NCI-H1105 (cell line): Measurements from ENCODE around the gene MAGEA8.
"Not testable (repeated sequence)": the region's sequence is repeated elsewhere in the genome, so short reads cannot be mapped to it uniquely, and the experiment has no call there.

Experiments
- DNase-seq: peaks from one replicate; lab custom pipeline; 2025; lab: John Stamatoyannopoulos, UW

Gene MAGEA8, protein sequence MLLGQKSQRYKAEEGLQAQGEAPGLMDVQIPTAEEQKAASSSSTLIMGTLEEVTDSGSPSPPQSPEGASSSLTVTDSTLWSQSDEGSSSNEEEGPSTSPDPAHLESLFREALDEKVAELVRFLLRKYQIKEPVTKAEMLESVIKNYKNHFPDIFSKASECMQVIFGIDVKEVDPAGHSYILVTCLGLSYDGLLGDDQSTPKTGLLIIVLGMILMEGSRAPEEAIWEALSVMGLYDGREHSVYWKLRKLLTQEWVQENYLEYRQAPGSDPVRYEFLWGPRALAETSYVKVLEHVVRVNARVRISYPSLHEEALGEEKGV

DNA sequence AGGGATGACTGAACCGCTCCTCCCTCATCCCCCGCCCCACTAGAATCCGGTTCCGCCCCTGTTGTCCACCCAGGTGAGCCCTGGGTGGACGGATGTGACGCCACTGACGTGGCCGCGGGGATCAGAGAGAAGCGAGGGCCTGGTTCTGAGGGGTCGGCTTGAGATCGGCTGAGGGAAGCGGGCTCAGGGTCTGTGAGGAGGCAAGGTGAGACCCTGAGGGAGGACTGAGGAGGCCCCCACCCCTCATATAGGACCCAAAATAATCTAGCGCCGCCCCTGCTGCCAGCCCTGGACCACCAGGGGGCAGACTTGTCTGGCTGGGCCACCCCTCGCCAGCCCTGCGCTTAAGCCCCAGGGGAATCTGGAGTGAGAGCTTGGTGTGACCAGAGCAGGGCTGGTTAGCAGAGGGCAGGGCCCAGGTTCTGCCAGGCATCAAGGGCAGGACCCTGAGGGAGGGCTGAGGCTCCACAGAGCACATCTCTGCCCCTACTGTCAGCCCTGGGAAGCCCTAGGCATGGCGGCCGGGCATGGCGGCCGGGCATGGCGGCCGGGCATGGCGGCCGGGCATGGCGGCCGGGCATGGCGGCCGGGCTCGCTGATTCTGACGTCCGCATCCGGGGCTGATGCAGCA lies at the start of gene MAGEA8:
Gene MAGEA8, plus strand, starts transcription at position 103 of the 631 bp plus-strand sequence. CDS start 3,090 bp downstream, outside the sequence.
- DNase-seq: no peak

DNA sequence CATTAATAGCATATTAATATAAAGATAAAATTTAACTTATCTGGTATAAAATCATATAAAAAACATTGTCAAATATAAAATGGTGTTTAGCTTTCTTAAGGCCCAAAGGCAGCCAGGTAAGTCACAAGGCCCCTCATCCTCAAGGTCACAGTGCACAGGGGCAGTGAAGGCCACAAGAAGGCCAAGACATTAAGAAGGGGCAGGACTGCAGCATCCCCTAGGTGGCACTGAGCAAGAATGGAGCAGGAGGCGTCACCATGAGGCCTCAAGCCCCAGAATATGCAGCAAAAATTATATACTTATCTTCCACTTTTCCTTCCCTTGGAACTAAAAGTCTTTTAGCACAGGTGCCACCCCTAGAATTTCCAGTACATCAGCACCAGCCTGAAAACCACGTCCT lies 49.5 kb upstream of the MAGEA8 start:
- no peak for DNase-seq

DNA sequence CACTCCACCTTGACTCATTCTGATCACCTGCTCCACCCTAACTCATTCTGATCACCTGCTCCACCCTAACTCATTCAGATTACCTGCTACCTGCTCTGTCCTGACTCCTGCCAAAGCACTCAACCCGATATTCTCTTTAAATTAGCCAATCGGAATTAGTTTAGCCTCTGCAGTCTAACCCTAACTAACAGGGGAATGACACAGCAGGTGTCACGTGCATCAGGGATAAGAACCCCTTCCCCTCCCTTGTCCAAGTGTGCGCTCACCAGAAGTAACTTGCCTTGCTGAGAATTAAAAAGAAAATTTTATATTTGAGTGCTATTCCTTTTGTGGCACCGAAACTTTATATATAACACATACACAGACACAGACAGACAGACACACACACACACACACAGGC lies 44.3 kb upstream of the MAGEA8 start:
- DNase-seq: not testable (repeated sequence)

DNA sequence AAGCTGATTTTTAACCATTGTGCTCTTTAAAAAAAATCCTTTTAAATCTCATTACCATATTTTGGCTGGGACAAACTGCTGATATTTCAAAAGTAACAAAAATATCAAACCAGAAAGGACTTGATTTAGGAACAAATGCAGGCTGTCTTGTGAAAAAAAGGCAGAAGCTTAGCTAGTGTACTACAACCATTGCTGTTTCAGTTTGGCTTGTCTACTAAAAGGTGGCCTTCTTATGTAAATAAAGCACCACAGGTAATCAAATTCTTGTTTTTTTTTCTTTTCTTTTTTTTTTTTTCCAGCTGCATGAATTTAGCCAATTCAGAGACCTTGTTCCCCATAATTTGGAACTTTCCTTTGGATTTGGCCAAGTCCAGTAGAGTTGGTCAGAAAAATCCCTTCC lies 43.8 kb upstream of the MAGEA8 start:
- DNase-seq: no peak

DNA sequence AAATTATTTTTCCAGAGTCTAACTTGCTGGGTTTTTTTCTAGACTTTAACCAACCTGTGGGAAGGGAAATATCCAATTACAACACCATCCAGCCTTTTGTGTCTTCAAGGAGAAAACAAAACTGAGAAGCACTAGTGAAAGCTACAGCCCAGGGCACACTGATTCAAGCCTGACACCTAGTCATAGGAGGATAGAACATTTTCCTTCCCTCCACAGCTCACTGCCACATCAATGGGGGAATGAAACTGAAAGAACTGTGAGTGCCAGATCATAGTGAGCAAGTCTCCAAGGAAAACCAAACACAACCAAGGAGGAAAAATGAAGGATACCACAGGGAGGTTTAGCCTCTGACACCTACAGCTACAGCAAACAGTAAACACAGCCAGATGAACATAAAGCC lies 43.3 kb upstream of the MAGEA8 start:
- no peak for DNase-seq

DNA sequence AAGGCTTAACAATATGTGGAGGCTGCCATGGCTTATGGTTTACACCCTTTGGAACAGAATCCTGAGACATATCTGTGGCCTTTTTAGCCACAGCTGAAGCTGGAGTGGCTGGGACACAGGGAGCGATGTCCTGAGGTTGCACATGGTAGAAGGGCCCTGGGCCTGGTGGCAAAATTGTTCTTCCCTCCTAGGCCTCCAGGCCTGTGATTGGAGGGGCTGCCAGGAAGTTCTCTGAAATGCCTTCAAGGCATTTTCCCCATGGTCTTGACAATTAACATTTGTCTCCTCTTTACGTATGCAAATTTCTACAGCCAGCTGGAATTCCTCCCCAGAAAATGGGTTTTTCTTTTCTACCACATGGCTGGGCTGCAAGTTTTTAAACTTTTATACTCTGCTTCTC lies 39.1 kb upstream of the MAGEA8 start:
- DNase-seq: no peak

DNA sequence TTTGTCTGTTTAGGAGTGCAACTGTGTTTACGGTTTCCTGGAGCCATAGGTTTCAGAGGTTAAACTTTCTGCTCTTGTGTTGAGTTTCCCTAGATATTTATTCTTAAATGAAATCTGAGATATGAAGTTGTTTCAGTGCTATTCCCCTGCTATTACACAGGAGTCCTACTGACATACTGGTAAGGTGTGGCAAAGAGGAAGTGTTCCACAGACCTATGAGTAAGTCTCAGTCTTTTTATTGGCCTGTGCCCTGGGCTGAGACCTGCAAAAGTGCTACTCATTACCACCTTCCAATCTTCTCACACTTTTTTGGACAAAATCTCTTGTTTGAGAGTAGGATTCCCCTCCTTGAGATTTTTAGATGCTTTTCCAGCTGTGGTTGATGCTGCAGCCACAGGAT lies 35.6 kb upstream of the MAGEA8 start:
- DNase-seq: no peak

DNA sequence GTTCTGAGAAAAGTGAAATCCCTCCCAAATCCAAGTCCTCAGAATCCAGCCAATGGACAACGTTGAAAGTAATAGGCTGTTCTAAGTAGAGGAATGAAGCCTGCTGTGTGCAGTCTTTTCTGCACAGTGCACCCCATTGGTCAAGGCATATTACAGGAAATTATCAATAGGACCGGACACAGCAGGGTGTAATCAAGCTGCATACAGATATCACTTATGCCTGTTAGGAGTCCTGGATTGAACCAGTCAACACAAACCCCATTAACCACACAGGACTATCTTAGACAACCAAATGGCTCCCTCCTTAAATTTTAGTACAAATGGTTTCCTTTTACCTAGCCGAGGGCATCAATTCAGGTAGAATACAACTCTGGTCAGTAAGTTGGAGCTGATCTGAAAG lies 34.2 kb upstream of the MAGEA8 start:
- no peak for DNase-seq

DNA sequence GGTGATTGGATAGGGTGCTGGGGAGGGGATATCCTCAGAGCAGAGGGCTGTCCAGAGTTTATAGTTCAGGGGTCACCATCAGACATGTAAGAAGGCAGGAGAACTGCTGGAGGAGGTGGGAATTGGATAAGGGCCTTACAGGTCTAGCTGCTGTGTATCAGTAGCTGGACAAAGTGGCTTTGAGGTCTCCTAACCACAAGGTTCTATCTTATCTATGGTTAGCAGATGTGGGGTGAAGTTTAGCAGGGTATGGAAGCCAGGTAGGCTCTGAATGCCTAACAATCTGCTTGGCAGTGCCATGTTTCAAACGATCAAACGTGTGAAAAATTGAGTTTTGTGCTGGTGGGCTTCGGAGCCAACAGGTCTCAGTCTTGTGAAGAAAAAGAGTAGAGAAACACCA lies 32.1 kb upstream of the MAGEA8 start:
- DNase-seq: no peak

DNA sequence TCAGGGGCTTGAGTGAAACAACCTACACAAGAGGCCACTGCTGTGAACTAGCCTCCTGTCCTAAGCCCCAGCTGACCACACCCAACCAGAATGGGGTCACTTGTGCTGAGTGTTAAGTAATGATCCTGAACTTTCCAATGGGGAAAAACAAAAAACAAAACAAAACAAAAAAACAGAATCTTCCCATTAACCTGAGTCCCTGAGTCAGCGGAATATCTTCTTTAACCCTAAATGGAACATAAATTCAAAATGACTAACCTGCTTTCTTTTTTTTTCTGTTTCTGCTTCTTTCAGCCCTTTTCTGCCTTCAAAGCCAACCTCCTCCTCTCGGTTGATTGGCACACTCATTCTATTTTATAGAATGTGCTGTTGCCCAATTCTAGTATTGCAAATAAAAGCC lies 31.2 kb upstream of the MAGEA8 start:
- no peak for DNase-seq

DNA sequence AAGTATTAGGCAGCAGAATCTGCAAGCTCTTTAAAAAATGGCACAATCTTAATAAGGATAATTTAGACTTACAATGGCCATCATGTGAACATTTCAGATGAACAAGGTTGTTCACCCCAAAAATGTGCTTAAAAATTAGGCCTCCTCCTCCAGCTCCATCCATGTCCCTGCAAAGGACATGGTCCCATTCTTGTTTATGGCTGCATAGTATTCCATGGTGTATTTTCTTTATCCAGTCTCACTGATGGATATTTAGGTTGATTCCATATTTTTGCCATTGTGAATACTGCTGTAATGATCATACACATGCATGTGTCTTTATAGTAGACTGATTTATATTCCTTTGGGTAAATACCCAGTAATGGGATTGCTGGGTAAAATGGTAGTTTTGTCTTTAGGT lies 29.1 kb upstream of the MAGEA8 start:
- no peak for DNase-seq

DNA sequence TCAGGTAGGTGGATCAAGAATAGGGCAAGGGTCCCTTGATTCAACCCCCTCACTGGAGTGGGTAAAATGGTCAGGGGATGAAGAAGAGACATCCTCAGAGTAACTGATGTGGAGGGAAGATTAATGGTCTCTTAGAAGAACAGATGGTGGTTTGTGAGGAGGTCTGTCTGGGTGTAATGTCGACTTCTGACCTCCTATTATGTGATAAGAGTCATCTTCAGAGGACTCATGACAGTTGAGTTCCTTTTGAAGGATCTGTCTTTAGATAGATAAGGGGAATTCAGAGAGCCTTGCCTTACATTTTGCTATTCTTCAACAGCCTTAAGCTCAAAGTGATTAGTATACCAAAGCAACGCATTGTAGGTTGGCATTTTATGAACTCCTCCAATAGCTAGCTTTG lies 27.1 kb upstream of the MAGEA8 start:
- no peak for DNase-seq

DNA sequence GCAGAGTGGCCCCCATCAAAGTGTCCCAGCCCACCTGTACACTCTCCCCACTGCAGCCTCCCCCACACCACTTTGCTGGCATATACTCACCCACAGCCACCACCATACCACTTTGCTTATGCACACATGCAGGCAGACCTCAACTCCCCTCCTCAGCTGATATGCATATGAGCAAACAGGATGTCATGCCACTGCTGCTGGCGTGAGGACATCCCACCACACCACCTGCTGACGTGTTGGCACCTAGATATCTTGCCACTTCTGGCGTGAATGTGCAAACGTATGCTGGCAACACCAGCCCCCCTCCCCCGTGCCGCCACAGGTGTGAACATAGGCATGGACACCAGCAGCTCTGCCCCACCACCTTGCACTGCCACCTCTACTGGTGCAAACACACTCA lies 22.4 kb upstream of the MAGEA8 start:
- no peak for DNase-seq

DNA sequence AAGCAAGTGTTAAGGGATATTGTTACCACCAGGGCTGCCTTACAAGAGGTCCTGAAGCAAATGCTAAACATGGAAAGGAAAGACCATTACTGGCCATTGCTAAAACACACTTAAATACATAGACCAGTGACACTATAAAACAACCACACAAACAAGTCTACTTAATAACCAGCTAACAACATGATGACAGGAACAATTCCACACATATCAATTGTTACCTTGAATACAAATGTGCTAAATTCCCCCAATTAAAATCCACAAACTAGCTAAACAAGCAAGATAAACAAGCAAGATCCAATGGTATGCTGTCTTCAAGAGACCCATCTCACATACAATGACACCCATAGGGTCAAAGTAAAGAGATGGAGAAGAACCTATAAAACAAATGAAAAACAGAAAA lies 20.5 kb upstream of the MAGEA8 start:
- no peak for DNase-seq

DNA sequence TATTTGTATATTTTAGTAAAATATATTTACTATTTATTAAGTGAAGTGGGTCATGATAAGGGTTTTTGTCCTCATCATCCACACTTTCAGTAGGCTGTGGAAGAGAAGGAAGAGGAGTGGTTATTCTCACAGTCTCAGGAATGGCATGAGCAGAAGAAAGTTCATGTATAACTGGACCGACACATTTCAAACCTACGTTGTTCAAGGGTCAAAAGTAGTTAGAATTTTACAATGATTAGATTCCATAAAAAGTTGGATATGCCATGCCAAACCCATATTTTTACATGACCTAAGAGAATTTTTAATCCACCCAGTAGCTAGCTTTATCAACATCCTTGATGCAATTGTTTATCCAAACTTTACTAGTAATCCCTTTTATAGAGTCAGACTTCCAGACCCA lies 15.6 kb upstream of the MAGEA8 start:
- DNase-seq: no peak

DNA sequence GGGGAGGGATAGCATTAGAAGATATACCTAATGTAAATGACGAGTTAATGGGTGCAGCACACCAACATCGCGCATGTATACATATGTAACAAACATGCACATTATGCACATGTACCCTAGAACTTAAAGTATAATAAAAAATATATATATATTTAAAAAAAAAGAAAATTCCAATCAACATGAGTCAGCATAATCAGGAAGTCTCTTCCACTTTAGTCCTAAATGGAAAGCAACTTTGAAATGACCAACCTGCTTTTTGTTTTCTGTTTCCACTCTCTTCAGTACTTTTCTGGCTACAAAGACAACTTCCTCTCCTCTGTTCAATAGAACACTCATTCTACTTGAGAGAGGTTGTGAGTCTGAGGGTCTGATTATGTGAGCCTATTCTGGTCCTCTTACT lies 13.5 kb upstream of the MAGEA8 start:
- no peak for DNase-seq

DNA sequence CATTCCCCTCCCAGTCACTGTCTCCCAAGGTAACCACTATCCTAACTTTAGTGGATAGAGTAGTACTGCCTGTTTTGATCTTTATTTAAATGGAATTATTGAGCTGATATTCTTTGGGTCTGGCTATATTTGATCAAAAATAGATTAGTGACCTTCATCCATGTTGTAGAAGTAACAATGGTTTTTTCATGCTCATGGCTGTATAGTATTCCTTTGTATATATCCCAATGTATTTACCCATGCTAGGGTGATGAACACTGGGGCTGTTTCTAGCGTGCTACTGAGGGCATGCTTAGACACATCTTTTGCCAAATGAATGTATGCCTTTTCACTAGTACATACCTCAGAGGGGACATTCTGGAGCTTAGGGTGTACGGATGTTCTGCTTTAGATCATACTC lies 10.1 kb upstream of the MAGEA8 start:
- DNase-seq: no peak

DNA sequence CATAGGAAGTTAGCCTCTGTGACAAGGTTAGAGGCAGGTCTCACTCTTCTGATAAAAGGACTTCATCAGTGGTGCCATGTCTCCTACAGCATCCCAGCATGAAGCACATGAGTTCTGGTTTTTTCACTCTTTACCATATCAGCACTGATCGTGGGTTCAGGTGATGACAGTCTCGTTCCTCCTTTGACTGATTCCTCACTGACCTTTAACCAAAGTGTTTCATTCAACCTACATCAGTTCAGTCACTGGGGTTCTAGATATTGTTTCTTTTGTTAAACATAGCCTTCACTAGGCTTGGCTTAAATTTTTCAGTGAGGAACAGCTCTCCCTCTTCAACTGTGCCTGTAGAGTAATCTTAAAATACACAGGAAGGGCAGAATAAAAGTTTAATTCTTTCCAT lies 9.6 kb upstream of the MAGEA8 start:
- DNase-seq: no peak

DNA sequence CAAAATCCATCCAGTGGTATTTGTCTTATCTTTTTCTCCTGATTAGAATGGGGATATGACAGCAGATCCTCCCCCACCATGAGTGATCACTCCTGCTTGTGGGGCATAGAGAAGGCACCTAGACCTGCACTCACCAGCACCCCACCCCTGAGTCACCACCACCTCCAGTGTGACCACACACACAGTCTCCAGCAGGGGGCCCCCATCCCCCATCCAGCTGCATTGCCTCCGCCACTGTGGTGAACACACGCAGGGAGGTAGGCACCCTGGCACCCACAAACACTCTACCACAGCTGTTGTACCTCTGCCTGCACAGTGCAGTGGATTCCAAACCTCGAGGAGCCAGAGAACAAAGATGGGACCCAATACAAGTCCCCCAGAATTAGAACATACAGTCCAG lies 9.0 kb upstream of the MAGEA8 start:
- no peak for DNase-seq

DNA sequence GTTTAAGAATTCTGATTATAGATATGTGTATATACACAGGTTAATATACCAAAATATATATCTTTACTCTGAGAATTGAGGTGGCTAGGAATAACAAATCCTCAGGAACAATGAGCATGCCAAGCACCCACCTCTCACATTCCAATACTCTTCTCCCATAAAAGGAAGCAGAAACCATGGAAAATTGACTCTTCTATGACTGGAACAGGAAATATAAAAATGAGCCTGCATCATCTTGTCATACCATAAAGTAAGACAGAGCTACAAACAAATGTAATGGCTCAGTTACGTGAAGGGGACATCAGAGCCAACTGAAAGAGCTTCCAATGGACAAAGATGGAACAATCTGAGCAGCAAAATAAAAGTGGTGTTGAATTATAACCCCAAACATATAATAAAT lies 3.8 kb upstream of the MAGEA8 start:
- no peak for DNase-seq

DNA sequence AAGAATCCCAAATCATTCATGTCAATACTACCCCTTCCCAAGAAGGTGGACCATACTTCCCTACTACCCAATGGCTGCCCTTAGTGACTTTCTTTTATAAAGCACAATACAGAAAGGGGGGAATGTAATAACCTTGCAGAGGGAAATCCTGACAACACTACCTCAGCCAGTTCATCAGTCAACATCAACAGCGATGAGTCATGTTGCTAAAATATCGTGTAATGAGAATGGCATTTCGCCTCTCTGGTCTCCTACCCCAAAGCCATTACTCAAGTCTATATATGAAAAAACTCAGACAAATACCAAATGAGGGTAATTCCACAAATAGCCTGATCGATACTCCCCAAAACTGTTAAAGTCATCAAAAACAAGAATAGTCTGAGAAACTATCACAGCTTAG lies 3.3 kb upstream of the MAGEA8 start:
- DNase-seq: no peak

DNA sequence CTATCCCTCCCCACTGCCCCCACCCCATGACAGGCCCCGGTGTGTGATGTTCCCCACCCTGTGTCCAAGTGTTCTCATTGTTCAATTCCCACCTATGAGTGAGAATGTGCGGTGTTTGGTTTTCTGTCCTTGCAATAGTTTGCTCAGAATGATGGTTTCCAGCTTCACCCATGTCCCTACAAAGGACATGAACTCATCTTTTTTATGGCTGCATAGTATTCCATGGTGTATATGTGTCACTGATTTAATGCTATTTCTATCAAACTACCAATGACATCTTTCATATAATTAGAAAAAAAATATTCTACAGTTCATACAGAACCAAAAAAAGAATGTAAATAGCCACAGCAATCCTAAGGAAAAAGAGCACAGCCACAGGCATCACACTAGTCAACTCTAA lies 9.8 kb downstream of the MAGEA8 start:
- not testable (repeated sequence) for DNase-seq

DNA sequence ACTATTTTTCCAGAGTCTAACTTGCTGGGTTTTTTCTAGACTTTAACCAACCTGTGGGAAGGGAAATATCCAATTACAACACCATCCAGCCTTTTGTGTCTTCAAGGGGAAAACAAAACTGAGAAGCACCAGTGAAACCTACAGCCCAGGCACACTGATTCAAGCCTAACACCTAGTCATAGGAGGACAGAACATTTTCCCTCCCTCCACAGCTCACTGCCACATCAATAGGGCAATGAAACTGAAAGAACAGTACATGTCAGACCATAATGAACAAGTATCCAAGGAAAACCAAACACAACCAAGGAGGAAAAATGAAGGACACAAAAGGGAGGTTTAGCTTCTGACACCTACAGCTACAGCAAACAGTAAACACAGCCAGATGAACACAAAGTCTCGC lies 17.6 kb downstream of the MAGEA8 start:
- no peak for DNase-seq
